ENCODE results near the gene COL4A6. TPM values are rescaled to one million over a fixed set of nuclear protein-coding genes. Genes with fewer than 3 reads are reported as not detected.
"Not testable (repeated sequence)": the region's sequence is repeated elsewhere in the genome, so short reads cannot be mapped to it uniquely, and the experiment has no call there.

The COL4A6 gene
- total RNA-seq, 1 donor from 2014 or later = 4.1 TPM

DNA sequence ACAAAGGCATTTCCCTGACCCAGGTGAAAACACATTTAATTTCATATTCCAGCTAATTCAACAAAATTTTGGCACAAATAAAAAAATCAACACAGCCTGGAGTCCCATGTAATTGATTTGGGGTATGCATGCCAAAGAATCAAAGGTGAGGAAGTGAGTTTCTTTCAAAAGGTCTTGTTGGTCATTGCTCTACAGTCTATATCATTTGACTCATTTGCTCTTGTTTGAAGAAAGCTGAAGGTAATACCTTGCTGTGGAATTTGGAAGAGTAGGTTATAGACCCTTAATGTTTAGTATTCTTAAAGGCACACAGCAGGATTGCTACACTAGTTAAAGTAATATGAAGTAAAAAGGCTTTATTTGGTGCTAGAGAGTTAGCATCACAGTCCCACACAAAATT, 25.4 kb downstream of the COL4A6 start:
- Mint-ChIP-seq H3K4me1 (ENCODE audit: low read depth) (peaks cover 22% of the 10 kb centered on the region), H3K36me3 (ENCODE audit: low read depth) (no peaks in the 10 kb centered on the region), H3K27ac (ENCODE audit: unreplicated experiment) (no peak overlapping the region), H3K4me3 (ENCODE audit: unreplicated experiment) (no peak overlapping the region), H3K27me3 (ENCODE audit: low read depth) (no peaks in the 10 kb centered on the region), H3K9me3 (ENCODE audit: low read depth) (no peaks in the 10 kb centered on the region)
- TF ChIP-seq, protein P1, sequence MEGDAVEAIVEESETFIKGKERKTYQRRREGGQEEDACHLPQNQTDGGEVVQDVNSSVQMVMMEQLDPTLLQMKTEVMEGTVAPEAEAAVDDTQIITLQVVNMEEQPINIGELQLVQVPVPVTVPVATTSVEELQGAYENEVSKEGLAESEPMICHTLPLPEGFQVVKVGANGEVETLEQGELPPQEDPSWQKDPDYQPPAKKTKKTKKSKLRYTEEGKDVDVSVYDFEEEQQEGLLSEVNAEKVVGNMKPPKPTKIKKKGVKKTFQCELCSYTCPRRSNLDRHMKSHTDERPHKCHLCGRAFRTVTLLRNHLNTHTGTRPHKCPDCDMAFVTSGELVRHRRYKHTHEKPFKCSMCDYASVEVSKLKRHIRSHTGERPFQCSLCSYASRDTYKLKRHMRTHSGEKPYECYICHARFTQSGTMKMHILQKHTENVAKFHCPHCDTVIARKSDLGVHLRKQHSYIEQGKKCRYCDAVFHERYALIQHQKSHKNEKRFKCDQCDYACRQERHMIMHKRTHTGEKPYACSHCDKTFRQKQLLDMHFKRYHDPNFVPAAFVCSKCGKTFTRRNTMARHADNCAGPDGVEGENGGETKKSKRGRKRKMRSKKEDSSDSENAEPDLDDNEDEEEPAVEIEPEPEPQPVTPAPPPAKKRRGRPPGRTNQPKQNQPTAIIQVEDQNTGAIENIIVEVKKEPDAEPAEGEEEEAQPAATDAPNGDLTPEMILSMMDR (IDR thresholded peaks at IDR 0.05) = no peak
- DNase-seq (ENCODE audit: low spot score) = no peak

DNA sequence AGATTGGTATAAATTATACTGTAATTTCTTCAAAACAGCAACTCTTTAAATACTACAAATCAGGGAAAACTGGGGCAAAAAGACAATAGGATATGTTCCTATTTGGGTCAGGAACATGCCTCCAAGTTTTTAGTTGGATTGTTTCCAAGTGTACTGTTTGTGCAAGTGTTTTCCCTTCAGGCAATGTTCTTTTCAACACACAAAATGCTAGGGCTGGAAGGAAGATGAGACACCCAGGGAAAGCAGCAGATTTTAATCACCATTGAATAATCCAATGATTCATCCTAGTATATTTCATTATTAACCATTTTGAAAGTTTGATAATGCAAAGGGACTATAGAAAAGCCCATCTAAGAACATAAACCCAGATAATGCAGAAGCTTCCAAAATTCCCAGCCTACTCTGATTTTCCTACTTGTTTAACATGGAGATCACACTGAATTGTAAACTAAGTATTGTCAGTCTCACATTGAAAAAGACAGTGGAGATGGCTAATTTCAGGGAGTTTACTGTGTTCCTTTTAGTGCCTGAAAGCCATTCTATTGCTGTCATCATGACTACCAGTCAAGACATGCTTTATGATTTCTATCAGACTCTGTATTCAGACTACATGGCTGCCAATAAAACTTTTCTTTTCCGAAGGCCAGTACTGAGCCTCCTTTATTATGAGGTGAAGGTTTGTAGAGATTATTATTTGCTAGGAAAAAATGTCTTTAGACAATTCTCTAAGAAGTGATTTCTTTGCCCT, 38.6 kb downstream of the COL4A6 start:
- TF ChIP-seq, protein P1 (IDR thresholded peaks at IDR 0.05) = no peak
- DNase-seq (ENCODE audit: low spot score) = no peak
- H3K27me3 Mint-ChIP-seq (ENCODE audit: low read depth) = no peaks in the 10 kb centered on the region
- no peaks in the 10 kb centered on the region for H3K36me3 Mint-ChIP-seq (ENCODE audit: low read depth)
- H3K9me3 Mint-ChIP-seq (ENCODE audit: low read depth) = no peaks in the 10 kb centered on the region
- H3K4me3 Mint-ChIP-seq (ENCODE audit: unreplicated experiment) = no peak overlapping the region
- peaks cover 51% of the 10 kb centered on the region for H3K4me1 Mint-ChIP-seq (ENCODE audit: low read depth)
- H3K27ac Mint-ChIP-seq (ENCODE audit: unreplicated experiment) = peak overlapping the region; percentile 32

DNA sequence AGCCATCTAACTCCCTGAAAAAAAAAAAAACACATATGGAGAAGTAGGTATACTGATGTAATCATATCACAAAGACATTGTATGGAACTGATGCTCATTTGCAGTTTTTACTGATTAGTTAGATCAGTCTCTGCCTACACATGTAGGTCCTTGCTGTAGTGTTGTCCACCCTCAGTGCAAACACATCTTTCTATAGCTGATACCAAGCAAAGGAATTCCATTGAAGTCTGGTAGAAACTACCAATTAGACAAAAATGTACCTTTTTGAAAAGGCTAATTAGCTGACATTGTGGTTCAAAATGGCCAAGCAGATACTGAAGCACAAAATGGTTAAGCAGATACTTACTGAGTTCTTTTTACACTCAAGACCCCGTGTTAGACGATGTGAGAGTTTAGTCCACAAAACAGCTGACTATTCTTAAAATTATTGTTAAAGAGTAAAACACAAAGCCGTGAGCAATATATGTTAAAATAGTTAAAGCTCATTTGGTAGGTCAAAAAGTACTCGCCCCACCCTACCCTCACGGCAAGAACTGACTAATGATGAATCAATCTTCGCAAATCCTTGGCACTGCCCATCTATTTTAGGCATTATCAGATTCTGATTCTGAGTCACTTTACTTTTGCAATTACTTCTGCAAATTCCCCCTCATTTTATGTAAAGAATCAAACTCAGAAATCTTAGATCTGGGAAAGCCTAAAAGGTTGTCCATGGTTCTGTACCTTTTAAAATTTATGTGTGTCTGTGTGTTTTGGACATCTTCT, 40.4 kb downstream of the COL4A6 start:
- Mint-ChIP-seq H3K4me3 (ENCODE audit: unreplicated experiment) (no peak overlapping the region), H3K9me3 (ENCODE audit: low read depth) (no peaks in the 10 kb centered on the region), H3K27ac (ENCODE audit: unreplicated experiment) (no peak overlapping the region), H3K27me3 (ENCODE audit: low read depth) (no peaks in the 10 kb centered on the region), H3K36me3 (ENCODE audit: low read depth) (no peaks in the 10 kb centered on the region), H3K4me1 (ENCODE audit: low read depth) (peaks cover 48% of the 10 kb centered on the region)
- DNase-seq (ENCODE audit: low spot score) = no peak
- TF ChIP-seq, protein P1 (IDR thresholded peaks at IDR 0.05) = no peak

GRCh38 chrX:108396986-108397385, 41.2 kb downstream of the COL4A6 start:
- no peaks in the 10 kb centered on the region for H3K36me3 Mint-ChIP-seq (ENCODE audit: low read depth)
- TF ChIP-seq, protein P1 (IDR thresholded peaks at IDR 0.05) = no peak
- H3K27me3 Mint-ChIP-seq (ENCODE audit: low read depth) = no peaks in the 10 kb centered on the region
- H3K4me3 Mint-ChIP-seq (ENCODE audit: unreplicated experiment) = no peak overlapping the region
- DNase-seq (ENCODE audit: low spot score) = no peak
- H3K27ac Mint-ChIP-seq (ENCODE audit: unreplicated experiment) = no peak overlapping the region
- H3K9me3 Mint-ChIP-seq (ENCODE audit: low read depth) = no peaks in the 10 kb centered on the region
- H3K4me1 Mint-ChIP-seq (ENCODE audit: low read depth) = peaks cover 48% of the 10 kb centered on the region

DNA sequence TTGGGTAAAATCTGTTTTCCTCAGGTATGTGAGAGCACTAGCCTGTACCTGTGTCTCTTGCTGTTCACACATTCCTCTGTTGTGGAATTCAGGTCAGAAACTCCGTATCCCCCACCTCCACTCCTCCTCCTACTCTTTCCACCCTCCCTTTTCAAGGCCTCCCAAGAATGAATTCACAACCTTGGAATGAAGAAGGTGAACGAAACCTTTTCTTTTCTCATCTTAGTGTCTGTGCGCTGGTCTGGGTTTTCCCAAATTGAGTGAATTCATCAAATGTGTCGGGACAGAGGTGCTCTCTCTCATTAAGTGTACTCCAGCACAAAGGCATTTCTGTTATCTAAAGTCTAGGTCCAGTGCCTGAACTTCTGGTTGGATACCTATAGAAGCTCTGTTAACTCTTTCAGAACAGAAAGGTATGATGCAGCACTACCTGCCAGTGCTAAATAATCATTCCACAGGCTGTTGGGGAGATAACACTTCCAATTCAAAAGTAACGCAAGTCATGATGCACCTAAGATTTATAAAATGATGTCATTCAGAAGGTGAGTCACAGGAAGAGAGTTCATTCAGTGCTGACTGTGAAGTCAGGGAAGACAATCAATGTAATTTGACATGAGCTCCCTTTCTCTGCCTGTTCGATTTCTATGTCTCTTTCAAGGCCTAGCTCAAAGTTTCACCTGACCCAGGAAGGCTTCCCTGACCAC, 41.9 kb downstream of the COL4A6 start:
- Mint-ChIP-seq H3K9me3 (ENCODE audit: low read depth) (no peaks in the 10 kb centered on the region), H3K27ac (ENCODE audit: unreplicated experiment) (no peak overlapping the region), H3K4me3 (ENCODE audit: unreplicated experiment) (no peak overlapping the region), H3K36me3 (ENCODE audit: low read depth) (no peaks in the 10 kb centered on the region), H3K27me3 (ENCODE audit: low read depth) (no peaks in the 10 kb centered on the region), H3K4me1 (ENCODE audit: low read depth) (peaks cover 43% of the 10 kb centered on the region)
- TF ChIP-seq, protein P1 (IDR thresholded peaks at IDR 0.05) = no peak
- no peak for DNase-seq (ENCODE audit: low spot score)

GRCh38 chrX:108390976-108391717, 47.1 kb downstream of the COL4A6 start:
- not testable (repeated sequence) for H3K27ac Mint-ChIP-seq (ENCODE audit: unreplicated experiment); H3K27me3 Mint-ChIP-seq (ENCODE audit: low read depth); DNase-seq (ENCODE audit: low spot score); H3K36me3 Mint-ChIP-seq (ENCODE audit: low read depth); H3K4me1 Mint-ChIP-seq (ENCODE audit: low read depth); H3K4me3 Mint-ChIP-seq (ENCODE audit: unreplicated experiment)
- peaks cover 18% of the 10 kb centered on the region for H3K9me3 Mint-ChIP-seq (ENCODE audit: low read depth)
